Thyroid gland (tissue), 4 donors: ENCODE results near the gene ST3GAL2.

Experiments
- POLR2A ChIP-seq, 2 donors: fragments of 450-650 bp; IDR thresholded peaks; one replicate each; pipeline ENCODE4 v1.6.1; 2017; ENCODE audit warnings: antibody characterized with exemption in 2 of 2, mild to moderate bottlenecking in 2 of 2, moderate library complexity in 1 of 2
- TF ChIP-seq, protein P1 (sequence below), 6 experiments: fragments of 200-600 bp in 3 of 6; fragments of 450-650 bp in 3 of 6; sonication (generic) in 3 of 6; IDR thresholded peaks; one replicate each; pipeline ENCODE4 v1.5.1; 2016 to 2019; ENCODE audit warnings: antibody characterized with exemption in 6 of 6, mild to moderate bottlenecking in 2 of 6, inconsistent platforms in 1 of 6, moderate library complexity in 1 of 6

DNA sequence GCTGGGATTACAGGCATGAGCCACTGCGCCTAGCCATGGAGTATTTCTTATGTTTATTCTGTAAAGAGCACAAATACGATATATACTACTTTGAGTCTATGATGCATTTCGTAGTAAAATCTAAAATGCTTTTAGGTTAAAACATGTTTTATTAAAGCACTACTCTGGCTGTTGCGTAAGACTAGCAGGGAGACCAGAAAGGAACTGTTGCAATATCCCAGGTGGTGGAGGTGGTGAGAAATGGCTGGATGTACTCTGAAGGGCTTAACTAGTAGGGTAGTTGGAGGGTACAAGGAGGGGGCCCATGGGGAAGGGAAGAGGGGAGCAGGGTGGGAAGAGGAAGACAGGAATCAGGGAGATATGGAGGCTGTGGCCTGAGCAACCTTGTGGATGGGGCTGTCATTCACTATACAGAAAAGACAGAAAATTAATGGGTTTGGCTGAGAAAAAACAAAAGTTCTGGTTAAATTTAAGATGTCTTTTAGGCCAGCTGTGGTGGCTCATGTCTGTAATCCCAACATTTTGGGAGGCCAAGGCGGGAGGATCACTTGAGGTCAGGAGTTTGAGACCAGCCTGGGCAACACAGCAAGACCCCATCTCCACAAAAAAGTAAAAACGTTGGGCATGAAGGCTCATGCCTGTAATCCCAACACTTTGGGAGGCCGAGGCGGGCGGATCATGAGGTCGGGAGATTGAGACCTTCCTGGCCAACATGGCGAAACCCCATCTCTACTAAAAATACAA, 35.8 kb downstream of the ST3GAL2 start:
- TF ChIP-seq, protein P1, sequence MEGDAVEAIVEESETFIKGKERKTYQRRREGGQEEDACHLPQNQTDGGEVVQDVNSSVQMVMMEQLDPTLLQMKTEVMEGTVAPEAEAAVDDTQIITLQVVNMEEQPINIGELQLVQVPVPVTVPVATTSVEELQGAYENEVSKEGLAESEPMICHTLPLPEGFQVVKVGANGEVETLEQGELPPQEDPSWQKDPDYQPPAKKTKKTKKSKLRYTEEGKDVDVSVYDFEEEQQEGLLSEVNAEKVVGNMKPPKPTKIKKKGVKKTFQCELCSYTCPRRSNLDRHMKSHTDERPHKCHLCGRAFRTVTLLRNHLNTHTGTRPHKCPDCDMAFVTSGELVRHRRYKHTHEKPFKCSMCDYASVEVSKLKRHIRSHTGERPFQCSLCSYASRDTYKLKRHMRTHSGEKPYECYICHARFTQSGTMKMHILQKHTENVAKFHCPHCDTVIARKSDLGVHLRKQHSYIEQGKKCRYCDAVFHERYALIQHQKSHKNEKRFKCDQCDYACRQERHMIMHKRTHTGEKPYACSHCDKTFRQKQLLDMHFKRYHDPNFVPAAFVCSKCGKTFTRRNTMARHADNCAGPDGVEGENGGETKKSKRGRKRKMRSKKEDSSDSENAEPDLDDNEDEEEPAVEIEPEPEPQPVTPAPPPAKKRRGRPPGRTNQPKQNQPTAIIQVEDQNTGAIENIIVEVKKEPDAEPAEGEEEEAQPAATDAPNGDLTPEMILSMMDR (IDR thresholded peaks at IDR 0.05): no peak
- TF ChIP-seq POLR2A (IDR thresholded peaks at IDR 0.05): no peak
